G401.6 (cell line): ENCODE results near the gene DEPP1.

Experiments used
- FAIRE-seq: peaks from 2 replicates; lab custom pipeline; 2012; peaks lifted over from hg19 to GRCh38; lab: Jason Lieb, UNC

DEPP1 gene

DNA sequence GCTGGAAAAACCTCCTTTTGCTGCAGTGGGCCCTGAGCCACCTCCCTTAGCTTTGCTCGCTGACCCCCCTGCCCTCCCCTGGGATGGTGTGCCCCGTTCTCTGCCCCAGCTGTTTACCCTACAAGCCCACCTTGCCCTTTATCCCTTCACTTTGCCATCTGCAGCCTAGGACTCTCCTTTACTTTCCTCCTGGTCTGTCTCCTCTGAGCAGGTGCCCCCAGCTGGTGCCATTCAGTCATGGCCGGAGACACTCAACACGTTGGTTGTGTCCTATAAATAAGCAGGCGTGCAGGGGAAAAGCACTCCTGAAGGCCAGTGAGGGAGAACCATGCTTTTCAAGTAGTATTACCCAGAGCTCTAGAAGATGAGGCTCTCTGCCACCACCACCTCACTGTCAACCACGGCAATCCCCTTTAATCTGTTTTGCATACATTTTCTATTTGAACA, 12.9 kb downstream of the DEPP1 start:
- FAIRE-seq = no peak

DNA sequence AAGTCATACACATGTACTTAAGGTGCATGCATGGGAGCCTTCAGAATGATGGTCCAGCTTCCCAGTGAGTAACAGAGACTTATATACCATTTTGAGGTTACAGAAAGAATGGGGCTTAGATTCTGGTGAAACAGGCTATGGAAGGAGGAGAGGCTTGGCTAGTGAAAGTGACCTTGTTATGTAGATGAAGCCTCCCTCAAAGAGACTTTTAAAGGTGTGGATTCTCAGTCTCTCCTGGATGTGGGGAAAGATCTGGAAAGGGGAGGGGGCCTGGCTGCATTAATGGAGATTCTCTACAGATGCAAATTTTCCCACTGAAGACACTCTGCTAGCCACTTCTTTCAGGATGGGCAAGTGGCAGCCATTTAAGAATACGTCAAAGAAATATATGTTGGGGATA, 13.5 kb downstream of the DEPP1 start:
- no peak for FAIRE-seq

- FAIRE-seq = no peak
Measured at GRCh38 chr10:44963772-44964633, 14.6 kb downstream of the DEPP1 start.

DNA sequence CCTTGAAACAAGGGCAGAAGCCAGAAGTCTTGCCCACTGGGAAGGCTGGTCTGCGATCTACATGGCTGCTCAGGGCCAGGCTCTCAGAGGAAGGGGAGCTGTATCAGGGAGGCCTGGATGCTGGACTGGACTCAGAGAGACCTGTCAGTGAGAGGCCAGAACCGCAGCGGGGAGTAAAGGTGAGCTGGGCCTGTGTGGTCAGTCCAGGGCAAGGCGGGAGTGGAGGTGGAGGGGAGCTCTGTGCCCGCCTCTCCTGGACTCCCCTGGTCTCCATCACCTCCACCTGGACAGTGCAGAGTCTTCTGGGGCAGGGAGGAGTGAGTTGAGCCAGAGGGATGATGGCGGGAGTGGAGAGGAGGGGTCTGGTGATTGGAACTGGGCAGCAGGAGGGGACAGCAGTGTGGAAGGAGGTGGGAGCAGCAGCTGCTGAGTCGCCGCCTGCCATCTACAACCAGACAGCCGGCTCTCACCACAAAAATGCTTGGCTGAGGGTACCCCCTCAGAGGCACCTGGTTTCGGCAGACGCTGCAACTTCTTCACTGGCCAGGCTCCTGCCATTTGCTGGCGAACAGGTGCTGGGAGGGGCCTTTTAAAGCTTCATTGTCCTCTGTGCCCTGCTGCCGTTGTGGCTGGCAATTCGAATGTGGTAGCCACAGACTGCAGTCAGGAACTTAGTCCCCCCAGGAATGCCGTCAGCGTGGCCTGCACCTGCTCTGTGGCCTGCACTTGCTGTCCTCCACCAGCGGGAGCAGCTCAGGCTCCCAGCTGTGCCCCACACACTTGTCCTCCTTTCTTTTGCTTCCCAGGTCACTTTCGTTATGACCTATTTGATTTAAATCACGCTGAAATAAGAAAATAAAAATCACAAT, 15.5 kb downstream of the DEPP1 start:
- no peak for FAIRE-seq

- no peak for FAIRE-seq
Measured at GRCh38 chr10:44961931-44962750, 16.5 kb downstream of the DEPP1 start.

GRCh38 chr10:44961230-44961571, 17.4 kb downstream of the DEPP1 start:
- no peak for FAIRE-seq

- FAIRE-seq = no peak
Measured at GRCh38 chr10:44960482-44961229, 18.0 kb downstream of the DEPP1 start.

GRCh38 chr10:44960088-44960460, 18.5 kb downstream of the DEPP1 start:
- FAIRE-seq = no peak

GRCh38 chr10:44959247-44960087, 19.1 kb downstream of the DEPP1 start, which contains the start of gene RASSF4:
Gene RASSF4, plus strand, starts transcription at chr10:44959802. Its CDS starts 10,401 bp downstream, at chr10:44970203.
- FAIRE-seq = no peak

- FAIRE-seq = no peak
Measured at GRCh38 chr10:44958898-44959246, 19.7 kb downstream of the DEPP1 start.

DNA sequence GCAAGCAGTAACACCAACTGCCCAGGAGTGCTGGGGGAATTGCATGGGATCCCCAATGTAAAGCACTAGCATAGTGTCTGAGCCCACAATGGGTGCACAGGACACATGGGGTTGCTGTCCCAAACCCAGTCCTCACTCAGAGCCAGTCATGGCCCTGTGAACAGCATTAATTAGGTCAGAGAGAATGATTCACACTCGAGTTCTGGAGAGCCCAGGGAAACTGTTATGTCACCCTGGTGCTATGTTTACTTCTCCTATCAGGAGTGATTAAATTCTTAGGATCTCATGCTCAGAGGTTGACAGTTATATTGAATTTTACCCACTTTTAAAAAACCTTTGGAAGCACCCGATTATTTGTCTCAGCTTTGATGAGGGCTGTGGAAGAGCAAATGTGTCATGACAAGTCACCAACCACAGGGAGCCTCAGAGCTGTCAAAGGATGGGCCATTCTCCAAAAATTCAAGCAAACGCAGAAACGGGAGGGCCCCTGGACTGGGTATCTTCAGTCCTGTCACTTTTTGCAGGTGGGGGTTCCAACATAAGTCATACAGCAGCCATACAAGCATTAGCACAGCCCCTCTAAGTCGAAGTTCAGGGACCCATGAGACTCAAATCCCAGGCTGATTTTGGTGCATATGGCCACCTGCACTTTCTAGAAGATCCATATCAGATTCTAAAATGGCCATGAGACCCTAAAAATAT, 20.3 kb downstream of the DEPP1 start:
- FAIRE-seq = no peak

GRCh38 chr10:44956717-44957706, 21.6 kb downstream of the DEPP1 start:
- no peak for FAIRE-seq

GRCh38 chr10:44956226-44956625, 22.4 kb downstream of the DEPP1 start:
- no peak for FAIRE-seq

DNA sequence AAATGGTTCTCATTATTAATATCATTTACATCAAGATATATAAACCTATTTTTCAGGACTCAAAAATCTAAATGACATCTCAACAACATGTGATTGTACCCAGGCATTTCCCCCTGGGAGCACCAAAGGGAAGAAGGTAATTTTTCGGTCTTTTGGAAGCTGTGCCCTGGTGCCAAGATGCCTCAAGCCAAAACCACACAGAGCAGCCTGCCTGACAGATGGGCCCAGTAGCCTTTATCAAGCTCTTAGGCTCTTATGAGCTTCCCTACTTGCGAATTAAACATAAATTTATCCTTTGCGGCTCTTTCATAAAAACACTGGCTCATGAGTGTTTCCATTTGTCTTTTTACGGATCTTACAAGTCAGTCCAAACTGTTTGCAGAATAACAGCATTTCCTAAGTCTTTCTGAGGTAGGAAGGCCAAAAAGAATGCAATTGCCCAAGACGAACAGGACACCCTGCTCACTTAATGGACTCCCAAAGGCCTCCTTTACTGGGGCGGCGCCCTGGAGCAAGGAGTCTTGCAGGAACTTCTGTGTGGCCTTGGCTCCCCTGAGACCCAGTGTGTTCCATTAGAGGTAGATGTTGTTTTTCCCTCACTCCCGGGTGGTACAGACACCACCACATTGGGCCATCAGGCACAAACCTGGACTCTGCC, 23.1 kb downstream of the DEPP1 start:
- FAIRE-seq = no peak

- FAIRE-seq = no peak
Measured at GRCh38 chr10:44954962-44955361, 23.6 kb downstream of the DEPP1 start.

DNA sequence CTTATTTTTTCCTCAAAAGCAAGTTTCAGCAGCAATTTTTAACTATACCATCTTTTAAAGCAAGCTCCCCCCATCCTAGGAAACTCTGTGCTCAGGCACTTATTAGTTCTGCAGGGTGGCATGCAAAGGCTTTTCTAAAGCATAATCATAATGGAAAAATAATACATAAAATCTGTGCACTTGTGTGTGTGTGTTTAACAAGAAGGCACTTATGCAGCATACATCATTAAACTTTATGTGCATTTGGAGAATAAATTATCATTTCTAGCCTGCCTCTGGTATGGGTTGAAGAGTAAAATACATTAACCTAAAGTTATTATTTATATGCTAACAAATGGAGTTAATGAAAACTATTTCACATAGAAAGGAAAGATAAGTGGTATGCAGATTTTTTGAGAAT, 24.6 kb downstream of the DEPP1 start:
- FAIRE-seq = no peak

- no peak for FAIRE-seq
Measured at GRCh38 chr10:44952779-44953231, 25.8 kb downstream of the DEPP1 start.

GRCh38 chr10:44951576-44952226, 26.9 kb downstream of the DEPP1 start:
- no peak for FAIRE-seq
